ENCODE results near the gene ZSWIM8. TPM values are rescaled to one million over a fixed set of nuclear protein-coding genes. Genes with fewer than 3 reads are reported as not detected.
"Not testable (repeated sequence)": the region's sequence is repeated elsewhere in the genome, so short reads cannot be mapped to it uniquely, and the experiment has no call there.

ZSWIM8 gene
- total and polyA plus RNA-seq, 10 of the 15 experiments (the other 5 are each of a cell fraction or from before 2014, with no cell fraction given), result 7.8 to 47.1 (median 23.6) TPM

GRCh38 chr10:73828161-73828560 is 42.8 kb downstream of the ZSWIM8 start:
- H3K27me3 ChIP-seq (replicated peaks in 1 of 2; ENCODE audit: control insufficient read depth in 2 of 2, insufficient read depth in 2 of 2, low read length in 1 of 2), result no peaks in the 10 kb centered on the region
- H3K9me3 ChIP-seq (replicated peaks; ENCODE audit: control insufficient read depth, insufficient read depth, low read length), result no peaks in the 10 kb centered on the region
- no peak overlapping the region for H2AFZ ChIP-seq (ENCODE audit: control insufficient read depth, low read depth, low read length)
- H3K27ac ChIP-seq (ENCODE audit: control insufficient read depth, insufficient read depth), result no peak overlapping the region
- H4K20me1 ChIP-seq (ENCODE audit: control insufficient read depth, insufficient read depth), result no peaks in the 10 kb centered on the region
- BruUV-seq (replicated peaks), result no TSS peak
- ATAC-seq, result no peak
- in situ Hi-C loops (cut with MboI), result no loop called here
- ChIA-PET CTCF (interaction anchor here (0.8 to 1.2 kb wide), 2 partner anchors 13 to 47 kb away, joined by 3 to 4 read pairs; no protein-coding TSS in a partner anchor), SMC1A (ENCODE audit: uncharacterized antibody, unreplicated experiment) (no interaction called here), RAD21 (ENCODE audit: unreplicated experiment) (no interaction called here), POLR2A (interaction anchor here (0.5 kb wide), 1 partner anchor 1381 kb away, joined by 6 read pairs; no protein-coding TSS in a partner anchor)
- H3K4me1 ChIP-seq (ENCODE audit: control insufficient read depth, insufficient read depth, low read length), result no peaks in the 10 kb centered on the region
- H3K4me2 ChIP-seq (ENCODE audit: control insufficient read depth, insufficient read depth), result no peak overlapping the region
- intact Hi-C loops (cut with micrococcal nuclease; ENCODE audit: unreplicated experiment), result no loop called here
- no peak for TF ChIP-seq CBX5 (IDR thresholded peaks at IDR 0.05; ENCODE audit: low read depth)
- no peak for TF ChIP-seq YY1 (IDR thresholded peaks at IDR 0.05; ENCODE audit: low read depth, low read length)
- TF ChIP-seq MEF2A (IDR thresholded peaks at IDR 0.05; ENCODE audit: insufficient read depth, low read depth, low read length), result no peak
- TF ChIP-seq ZNF207 (IDR thresholded peaks at IDR 0.05; ENCODE audit: borderline replicate concordance), result no peak
- no peak for TF ChIP-seq FOXM1 (IDR thresholded peaks at IDR 0.05; ENCODE audit: low read depth, low read length)
- TF ChIP-seq SUZ12 (IDR thresholded peaks at IDR 0.05; ENCODE audit: unreplicated experiment), result no peak
- TF ChIP-seq MEF2B (IDR thresholded peaks at IDR 0.05; ENCODE audit: partially characterized antibody, poor library complexity, severe bottlenecking), result no peak
- no peak for TF ChIP-seq NR2C2 (IDR thresholded peaks at IDR 0.05; ENCODE audit: borderline replicate concordance, control insufficient read depth, insufficient read length, low read depth)
- TF ChIP-seq MYC (IDR thresholded peaks at IDR 0.05; ENCODE audit: insufficient read depth, insufficient read length, insufficient replicate concordance, low read length, severe bottlenecking), result no peak
- no peak for TF ChIP-seq POU2F2 (IDR thresholded peaks at IDR 0.05; ENCODE audit: borderline replicate concordance, low read depth, low read length)
- TF ChIP-seq YBX1 (IDR thresholded peaks at IDR 0.05), result no peak
- no peak for TF ChIP-seq CHD2 (IDR thresholded peaks at IDR 0.05; ENCODE audit: borderline replicate concordance, low read depth, low read length)
- no peak for TF ChIP-seq ZNF622 (IDR thresholded peaks at IDR 0.05)
- no peak for TF ChIP-seq RCOR1 (conservative IDR thresholded peaks at IDR 0.05; ENCODE audit: low read depth, low read length)
- TF ChIP-seq EZH2 (IDR thresholded peaks at IDR 0.05; ENCODE audit: borderline replicate concordance, control insufficient read depth, low read depth, low read length), result no peak
- TF ChIP-seq CBX3 (IDR thresholded peaks at IDR 0.05; ENCODE audit: borderline replicate concordance, low read depth), result no peak
- TF ChIP-seq IRF3 (IDR thresholded peaks at IDR 0.05), result no peak
- H3K9ac ChIP-seq (ENCODE audit: control insufficient read depth, insufficient read depth, low read length), result no peak overlapping the region
- over 99% methylated on average over 6 of the region's 6 CpGs for WGBS (ENCODE audit: insufficient coverage, insufficient replicate concordance, low lambda C conversion rate, missing lambda C conversion rate)
- H3K79me2 ChIP-seq (ENCODE audit: control insufficient read depth, insufficient read depth, low read length), result no peaks in the 10 kb centered on the region
- no peak for FAIRE-seq
- peaks cover 2% of the 10 kb centered on the region in 2 experiments; a peak in 2 of 4 replicates for H3K36me3 ChIP-seq (ENCODE audit: control insufficient read depth in 2 of 2, insufficient read depth in 2 of 2, low read length in 1 of 2)
- DNase-seq (ENCODE audit: low read depth, low spot score), result no peak
- H3K4me3 ChIP-seq, result no peak overlapping the region

- H3K9me3 ChIP-seq (replicated peaks; ENCODE audit: control insufficient read depth, insufficient read depth, low read length); SMC1A ChIA-PET (ENCODE audit: uncharacterized antibody, unreplicated experiment); H3K27ac ChIP-seq (ENCODE audit: control insufficient read depth, insufficient read depth); DNase-seq (ENCODE audit: low read depth, low spot score); H4K20me1 ChIP-seq (ENCODE audit: control insufficient read depth, insufficient read depth); H3K79me2 ChIP-seq (ENCODE audit: control insufficient read depth, insufficient read depth, low read length); in situ Hi-C loops (cut with MboI); ATAC-seq; intact Hi-C loops (cut with micrococcal nuclease; ENCODE audit: unreplicated experiment); H3K27me3 ChIP-seq (replicated peaks in 1 of 2; ENCODE audit: control insufficient read depth in 2 of 2, insufficient read depth in 2 of 2, low read length in 1 of 2); RAD21 ChIA-PET (ENCODE audit: unreplicated experiment); H3K4me3 ChIP-seq; H3K4me2 ChIP-seq (ENCODE audit: control insufficient read depth, insufficient read depth); FAIRE-seq; H3K9ac ChIP-seq (ENCODE audit: control insufficient read depth, insufficient read depth, low read length); BruUV-seq (replicated peaks); H3K36me3 ChIP-seq (ENCODE audit: control insufficient read depth in 2 of 2, insufficient read depth in 2 of 2, low read length in 1 of 2); POLR2A ChIA-PET; H3K4me1 ChIP-seq (ENCODE audit: control insufficient read depth, insufficient read depth, low read length); H2AFZ ChIP-seq (ENCODE audit: control insufficient read depth, low read depth, low read length): not testable (repeated sequence)
- CTCF ChIA-PET, result interaction anchor here (0.8 kb wide), 1 partner anchor 48 kb away, joined by 3 read pairs; no protein-coding TSS in a partner anchor
- WGBS (ENCODE audit: insufficient coverage, insufficient replicate concordance, low lambda C conversion rate, missing lambda C conversion rate), result 98% methylated on average over 7 of the region's 7 CpGs
Observed at GRCh38 chr10:73829090-73829489, 43.7 kb downstream of the ZSWIM8 start.

Data from GM12878 (cell line).